Dendritic cell treated with granulocyte-macrophage colony-stimulating factor and Interleukin-4, amounts not matched to agents 40 ng/mL and 50 ng/mL, for 4 days (primary cell): ENCODE results near the gene SUCO.
"Not testable (repeated sequence)": the region's sequence is repeated elsewhere in the genome, so short reads cannot be mapped to it uniquely, and the experiment has no call there.

Source experiments
- H3K27ac Mint-ChIP-seq: one replicate; pipeline ENCODE4 v1.8.0; 2022; ENCODE audit warnings: mild to moderate bottlenecking, mixed read lengths
- H3K27me3 Mint-ChIP-seq: one replicate; pipeline ENCODE4 v1.8.0; 2022; ENCODE audit warnings: mild to moderate bottlenecking, mixed read lengths
- H3K36me3 Mint-ChIP-seq: one replicate; pipeline ENCODE4 v1.8.0; 2022; ENCODE audit warnings: low read depth, mixed read lengths
- H3K4me1 Mint-ChIP-seq: one replicate; pipeline ENCODE4 v1.8.0; 2022; ENCODE audit warnings: low read depth, mixed read lengths
- H3K4me3 Mint-ChIP-seq: one replicate; pipeline ENCODE4 v1.8.0; 2022; ENCODE audit warnings: mild to moderate bottlenecking, moderate library complexity, mixed read lengths
- H3K9me3 Mint-ChIP-seq: one replicate; pipeline ENCODE4 v1.8.0; 2022; ENCODE audit warnings: mixed read lengths
- intact Hi-C: fragments of 100-400 bp; cut with micrococcal nuclease; formaldehyde crosslinking; loops from one replicate; pipeline ENCODE4 v1.15.0; 2022

Gene SUCO

GRCh38 chr1:172559572-172560210, 26.7 kb downstream of the SUCO start:
- intact Hi-C loops: no loop called here
- H3K27ac Mint-ChIP-seq: no peak overlapping the region
- no peaks in the 10 kb centered on the region for H3K27me3 Mint-ChIP-seq
- H3K9me3 Mint-ChIP-seq: no peaks in the 10 kb centered on the region
- peaks cover 12% of the 10 kb centered on the region for H3K4me1 Mint-ChIP-seq
- no peak overlapping the region for H3K4me3 Mint-ChIP-seq
- peaks cover 95% of the 10 kb centered on the region for H3K36me3 Mint-ChIP-seq

- Mint-ChIP-seq H3K27ac (no peak overlapping the region), H3K9me3 (no peaks in the 10 kb centered on the region)
Observed at GRCh38 chr1:172561252-172561651, 28.3 kb downstream of the SUCO start.

DNA sequence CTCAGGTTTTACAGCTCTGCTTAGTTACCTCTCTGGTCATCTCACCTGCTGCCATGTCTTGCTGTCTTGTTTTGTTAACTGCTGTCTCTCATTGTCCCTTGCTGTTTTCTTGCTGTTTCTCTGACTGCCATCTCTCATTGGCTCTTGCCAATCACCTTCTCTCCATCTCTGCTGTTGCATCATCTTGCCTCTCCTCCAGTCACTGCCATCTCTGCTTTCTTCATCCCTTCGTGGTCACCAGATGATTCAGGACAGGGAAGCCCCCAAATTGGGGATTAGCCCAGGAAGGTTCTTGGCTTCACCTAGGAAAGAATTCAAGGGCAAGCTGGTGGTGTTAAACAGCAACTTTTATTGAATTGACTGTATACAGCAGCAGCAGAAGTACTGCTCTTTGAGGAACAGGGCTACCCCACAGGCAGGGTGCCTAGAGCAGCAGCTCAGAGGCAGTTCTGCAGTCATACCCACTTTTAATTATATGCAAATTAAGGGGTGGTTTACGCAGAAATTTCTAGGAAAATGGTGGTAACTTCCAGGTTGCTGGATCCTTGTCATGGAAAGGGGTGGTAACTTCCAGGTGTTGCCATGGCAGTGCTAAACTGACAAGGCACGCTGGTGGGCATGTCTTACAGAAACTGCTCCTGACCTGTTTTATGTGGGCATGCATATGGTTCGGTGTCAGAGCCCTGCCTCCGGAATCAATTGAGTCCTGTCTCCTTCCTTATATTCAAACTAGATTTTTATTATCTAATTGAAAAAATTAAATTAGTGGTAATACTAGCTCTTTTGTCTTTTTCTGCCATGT, 33.4 kb downstream of the SUCO start:
- peaks cover 10% of the 10 kb centered on the region for H3K9me3 Mint-ChIP-seq
- intact Hi-C loops: no loop called here
- peaks cover 12% of the 10 kb centered on the region for H3K4me1 Mint-ChIP-seq
- H3K36me3 Mint-ChIP-seq: peaks cover 80% of the 10 kb centered on the region
- no peaks in the 10 kb centered on the region for H3K27me3 Mint-ChIP-seq
- no peak overlapping the region for H3K27ac Mint-ChIP-seq
- no peak overlapping the region for H3K4me3 Mint-ChIP-seq

More at GRCh38 chr1:172561252-172561651, 28.3 kb downstream of the SUCO start:
- Mint-ChIP-seq H3K4me3 (no peak overlapping the region), H3K4me1 (peaks cover 12% of the 10 kb centered on the region), H3K27me3 (no peaks in the 10 kb centered on the region), H3K36me3 (peaks cover 95% of the 10 kb centered on the region)
- intact Hi-C loops: no loop called here

DNA sequence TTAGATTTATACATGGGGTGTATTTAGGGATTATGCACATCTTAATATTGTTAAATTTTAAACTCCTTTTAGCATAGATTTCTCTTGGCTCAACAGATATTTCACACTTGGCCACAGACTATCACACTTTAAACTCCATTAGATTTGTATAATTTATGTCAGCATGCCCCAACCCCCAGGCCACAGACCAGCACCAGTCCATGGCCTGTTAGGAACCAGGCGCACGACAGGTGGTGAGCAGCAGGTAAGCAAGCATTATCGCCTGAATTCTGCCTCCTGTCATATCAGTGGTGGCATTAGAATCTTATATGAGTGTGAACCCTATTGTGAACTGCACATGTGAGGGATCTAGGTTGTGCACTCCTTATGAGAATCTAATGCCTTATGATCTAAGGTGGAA, 34.8 kb downstream of the SUCO start:
- Mint-ChIP-seq H3K4me3 (no peak overlapping the region), H3K27ac (no peak overlapping the region), H3K4me1 (peaks cover 11% of the 10 kb centered on the region), H3K27me3 (no peaks in the 10 kb centered on the region), H3K36me3 (peaks cover 73% of the 10 kb centered on the region), H3K9me3 (peaks cover 10% of the 10 kb centered on the region)
- intact Hi-C loops: no loop called here

DNA sequence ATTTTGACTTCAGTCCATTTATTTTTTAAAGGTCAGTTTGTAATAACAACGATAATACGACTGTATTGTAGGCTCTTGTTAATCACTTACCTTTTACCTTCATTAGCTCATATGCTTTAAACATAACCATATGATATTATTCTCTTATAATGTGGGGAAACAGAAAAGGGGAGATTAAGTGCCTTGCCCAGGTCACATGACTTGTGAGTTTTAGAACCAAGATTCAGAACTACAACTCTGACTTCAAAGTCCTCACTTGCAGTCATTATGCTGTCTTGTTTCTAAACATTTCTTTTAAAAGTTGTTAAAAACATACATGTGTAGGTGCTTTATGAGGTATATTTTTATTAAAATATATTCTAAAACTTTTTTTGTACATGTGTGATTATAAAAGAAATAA, 41.1 kb downstream of the SUCO start:
- no peak overlapping the region for H3K4me3 Mint-ChIP-seq
- intact Hi-C loops: no loop called here
- H3K4me1 Mint-ChIP-seq: peaks cover 5% of the 10 kb centered on the region
- H3K27ac Mint-ChIP-seq: no peak overlapping the region
- H3K9me3 Mint-ChIP-seq: peaks cover 10% of the 10 kb centered on the region
- H3K36me3 Mint-ChIP-seq: peaks cover 48% of the 10 kb centered on the region
- H3K27me3 Mint-ChIP-seq: no peaks in the 10 kb centered on the region

DNA sequence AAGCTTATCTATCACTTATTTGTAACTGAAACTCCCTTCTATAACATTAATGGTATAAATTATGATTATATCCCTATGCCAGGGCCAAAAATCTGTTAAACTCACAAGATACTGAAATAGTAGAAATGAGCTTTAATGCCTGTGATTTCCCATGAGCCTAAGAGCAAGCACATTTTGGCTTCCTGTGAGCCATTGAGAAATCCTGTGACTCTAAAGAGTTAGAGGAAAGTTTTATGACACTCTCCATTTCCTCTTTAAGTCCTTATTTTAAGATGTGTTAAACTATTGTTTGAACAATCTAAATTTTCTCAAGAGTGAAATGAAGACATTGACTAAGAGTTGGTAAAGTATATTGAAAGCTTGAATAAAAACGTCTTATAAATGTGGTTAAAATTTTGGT, 45.6 kb downstream of the SUCO start:
- no peaks in the 10 kb centered on the region for H3K27me3 Mint-ChIP-seq
- no peak overlapping the region for H3K27ac Mint-ChIP-seq
- peaks cover 39% of the 10 kb centered on the region for H3K36me3 Mint-ChIP-seq
- H3K4me3 Mint-ChIP-seq: no peak overlapping the region
- H3K9me3 Mint-ChIP-seq: no peaks in the 10 kb centered on the region
- intact Hi-C loops: no loop called here
- H3K4me1 Mint-ChIP-seq: peaks cover 5% of the 10 kb centered on the region

DNA sequence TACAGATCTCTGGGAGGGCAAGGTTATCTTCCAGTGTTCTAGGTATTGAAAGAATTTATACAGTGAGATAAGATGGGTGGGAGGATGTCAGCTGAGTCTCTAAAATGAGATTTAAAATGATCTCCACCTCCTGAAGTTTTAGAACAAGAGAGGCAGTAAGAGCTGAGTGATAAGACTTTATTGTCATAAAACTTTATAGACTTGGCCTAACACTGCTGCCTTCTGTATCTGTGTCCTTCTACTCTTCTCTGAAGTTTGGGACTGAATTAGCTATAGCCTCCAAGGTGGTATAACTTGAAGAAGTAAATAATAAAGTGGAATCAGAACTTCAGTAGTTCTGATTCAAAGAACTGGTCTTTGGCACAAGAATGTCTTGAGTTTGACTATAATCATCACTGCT, 48.3 kb downstream of the SUCO start:
- Mint-ChIP-seq H3K4me1 (peaks cover 5% of the 10 kb centered on the region), H3K36me3 (peaks cover 32% of the 10 kb centered on the region), H3K27ac (no peak overlapping the region), H3K9me3 (no peaks in the 10 kb centered on the region), H3K27me3 (no peaks in the 10 kb centered on the region), H3K4me3 (no peak overlapping the region)
- intact Hi-C loops: no loop called here

DNA sequence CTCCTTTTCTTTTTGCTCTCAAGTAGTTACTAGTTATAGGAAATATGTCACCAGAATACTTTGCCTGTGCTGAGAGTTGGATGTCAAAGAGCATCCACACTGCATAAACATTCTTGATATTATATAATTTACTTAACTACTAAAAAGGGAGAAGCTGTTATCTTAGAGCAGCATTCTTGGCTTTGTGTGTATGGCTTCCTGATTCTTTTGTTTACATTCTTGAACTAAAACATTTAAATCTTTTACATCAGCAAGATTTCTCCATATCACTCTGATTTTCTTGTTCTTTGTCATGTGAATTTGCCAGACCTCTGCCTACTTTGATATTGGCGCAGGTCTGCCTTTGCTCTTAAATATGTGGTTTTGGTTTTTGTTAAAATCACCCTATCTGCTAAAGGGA, 48.8 kb downstream of the SUCO start:
- Mint-ChIP-seq H3K27me3 (no peaks in the 10 kb centered on the region), H3K36me3 (peaks cover 32% of the 10 kb centered on the region), H3K9me3 (no peaks in the 10 kb centered on the region), H3K4me1 (peaks cover 5% of the 10 kb centered on the region), H3K27ac (no peak overlapping the region), H3K4me3 (no peak overlapping the region)
- intact Hi-C loops: no loop called here

DNA sequence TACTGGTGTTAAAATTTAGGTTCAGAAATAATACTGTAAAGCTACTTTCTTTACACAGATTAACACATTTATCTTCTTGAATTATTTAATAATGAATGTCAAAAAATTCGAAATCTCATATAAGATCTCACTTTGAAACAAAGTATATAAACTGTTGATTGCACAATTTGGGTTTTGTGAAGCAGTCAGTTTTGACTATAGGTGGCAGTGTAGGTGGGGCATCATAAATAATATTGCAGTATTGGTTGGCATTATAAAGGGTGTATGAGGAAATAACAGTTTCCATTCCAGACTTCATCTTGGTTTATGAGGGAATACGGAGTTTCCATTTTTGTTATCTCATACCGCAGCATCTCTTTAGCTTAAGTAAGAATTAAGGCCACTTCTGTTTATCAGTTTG, 49.9 kb downstream of the SUCO start:
- intact Hi-C loops: no loop called here
- Mint-ChIP-seq H3K27ac (no peak overlapping the region), H3K4me1 (peaks cover 6% of the 10 kb centered on the region), H3K4me3 (no peak overlapping the region), H3K27me3 (no peaks in the 10 kb centered on the region), H3K9me3 (no peaks in the 10 kb centered on the region), H3K36me3 (peaks cover 31% of the 10 kb centered on the region)

- Mint-ChIP-seq H3K4me3 (no peak overlapping the region), H3K27me3 (no peaks in the 10 kb centered on the region), H3K4me1 (peaks cover 23% of the 10 kb centered on the region), H3K27ac (no peak overlapping the region), H3K36me3 (peaks cover 27% of the 10 kb centered on the region), H3K9me3 (no peaks in the 10 kb centered on the region)
- intact Hi-C loops: no loop called here
Observed at GRCh38 chr1:172585348-172585747, 52.4 kb downstream of the SUCO start.

GRCh38 chr1:172585861-172586260, 52.9 kb downstream of the SUCO start:
- H3K4me1 Mint-ChIP-seq: peaks cover 26% of the 10 kb centered on the region
- H3K36me3 Mint-ChIP-seq: peaks cover 28% of the 10 kb centered on the region
- no peak overlapping the region for H3K4me3 Mint-ChIP-seq
- intact Hi-C loops: no loop called here
- no peaks in the 10 kb centered on the region for H3K27me3 Mint-ChIP-seq
- H3K9me3 Mint-ChIP-seq: no peaks in the 10 kb centered on the region
- H3K27ac Mint-ChIP-seq: no peak overlapping the region

GRCh38 chr1:172588296-172589291, 55.6 kb downstream of the SUCO start:
- Mint-ChIP-seq H3K27me3 (no peaks in the 10 kb centered on the region), H3K4me3 (no peak overlapping the region), H3K36me3 (peaks cover 47% of the 10 kb centered on the region), H3K27ac (peak overlapping the region; percentile 56), H3K4me1 (peaks cover 32% of the 10 kb centered on the region), H3K9me3 (no peaks in the 10 kb centered on the region)
- intact Hi-C loops: no loop called here

GRCh38 chr1:172589553-172589952, 56.6 kb downstream of the SUCO start:
- Mint-ChIP-seq H3K4me3 (no peak overlapping the region), H3K27me3 (no peaks in the 10 kb centered on the region), H3K4me1 (peaks cover 32% of the 10 kb centered on the region), H3K27ac (no peak overlapping the region), H3K9me3 (no peaks in the 10 kb centered on the region), H3K36me3 (peaks cover 57% of the 10 kb centered on the region)
- intact Hi-C loops: no loop called here

GRCh38 chr1:172591429-172591828, 58.5 kb downstream of the SUCO start:
- H3K9me3 Mint-ChIP-seq: not testable (repeated sequence)

More at GRCh38 chr1:172591429-172591828, 58.5 kb downstream of the SUCO start:
- H3K36me3 Mint-ChIP-seq: peaks cover 76% of the 10 kb centered on the region
- H3K27ac Mint-ChIP-seq, intact Hi-C loops, H3K27me3 Mint-ChIP-seq, H3K4me3 Mint-ChIP-seq: not testable (repeated sequence)
- peaks cover 32% of the 10 kb centered on the region for H3K4me1 Mint-ChIP-seq
